Neutrophil (primary cell): ENCODE data around the gene VGF.

Experiments used
- H3K27ac ChIP-seq: fragments of 200-600 bp; sonication (generic); 2 replicates; pipeline ENCODE4 v1.5.1; 2016; ENCODE audit warnings: mild to moderate bottlenecking, moderate library complexity
- H3K27me3 ChIP-seq: fragments of 200-600 bp; sonication (generic); 2 replicates; pipeline ENCODE4 v1.6.0; 2016; ENCODE audit warnings: mild to moderate bottlenecking
- H3K36me3 ChIP-seq: fragments of 200-600 bp; sonication (generic); 2 replicates; pipeline ENCODE4 v1.5.1; 2017
- H3K4me1 ChIP-seq, 2 experiments: fragments of 200-600 bp in 1 of 2; sonication (generic) in 1 of 2; 1 replicate in 1 of 2; 2 replicates in 1 of 2; pipeline versions ENCODE4 v1.5.1 to v1.6.1; 2013 to 2016; ENCODE audit warnings: low read depth in 1 of 2, low read length in 1 of 2, mild to moderate bottlenecking in 1 of 2, moderate library complexity in 1 of 2; ENCODE audit not compliant: control insufficient read depth in 1 of 2, insufficient read depth in 1 of 2
- H3K4me3 ChIP-seq, 2 experiments: fragments of 200-600 bp in 1 of 2; sonication (generic) in 1 of 2; 1 replicate in 1 of 2; 2 replicates in 1 of 2; pipeline ENCODE4 v1.5.1; 2013 to 2016; ENCODE audit warnings: low read depth in 1 of 2, low read length in 1 of 2, mild to moderate bottlenecking in 1 of 2, moderate library complexity in 1 of 2
- H3K9me3 ChIP-seq: fragments of 200-600 bp; sonication (generic); 2 replicates; pipeline ENCODE4 v1.5.1; 2016
- TF ChIP-seq, protein P1 (sequence below): fragments of 200-600 bp; sonication (generic); IDR thresholded peaks from 2 replicates; pipeline ENCODE4 v1.5.1; 2016; ENCODE audit warnings: antibody characterized with exemption

Gene VGF

DNA sequence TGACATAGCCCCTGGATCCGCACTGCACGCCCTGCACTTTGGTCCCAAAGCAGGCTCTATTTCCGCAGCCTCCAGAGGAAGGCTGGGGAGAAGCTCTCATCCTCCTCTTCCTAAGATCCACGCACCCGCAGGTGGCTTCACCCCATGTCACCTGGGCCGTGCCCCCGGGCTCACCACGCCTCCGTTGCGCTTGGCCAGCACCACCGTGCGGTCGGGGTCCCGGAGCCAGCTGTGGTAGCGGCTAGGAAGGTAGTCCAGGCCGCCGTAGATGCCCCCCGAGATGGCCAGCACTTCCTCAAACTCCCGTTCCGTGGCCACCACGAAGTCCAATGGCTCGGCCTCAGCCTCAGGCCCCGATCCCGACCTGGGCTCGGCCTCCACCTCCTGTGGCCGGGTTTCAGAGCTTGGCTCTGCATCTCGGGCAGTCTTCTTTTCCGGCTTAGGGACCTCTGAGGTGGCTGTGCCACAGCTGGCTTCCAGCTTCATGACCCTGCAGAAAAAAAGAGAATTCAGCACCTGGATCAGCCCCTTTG, 9.0 kb upstream of the VGF start:
- H3K36me3 ChIP-seq: no peaks in the 10 kb centered on the region
- H3K27ac ChIP-seq: no peak overlapping the region
- no peak overlapping the region for H3K4me3 ChIP-seq
- H3K4me1 ChIP-seq: peaks cover 0 to 11% of the 10 kb centered on the region in 2 experiments
- peaks cover 100% of the 10 kb centered on the region for H3K27me3 ChIP-seq
- no peaks in the 10 kb centered on the region for H3K9me3 ChIP-seq
- TF ChIP-seq, protein P1, sequence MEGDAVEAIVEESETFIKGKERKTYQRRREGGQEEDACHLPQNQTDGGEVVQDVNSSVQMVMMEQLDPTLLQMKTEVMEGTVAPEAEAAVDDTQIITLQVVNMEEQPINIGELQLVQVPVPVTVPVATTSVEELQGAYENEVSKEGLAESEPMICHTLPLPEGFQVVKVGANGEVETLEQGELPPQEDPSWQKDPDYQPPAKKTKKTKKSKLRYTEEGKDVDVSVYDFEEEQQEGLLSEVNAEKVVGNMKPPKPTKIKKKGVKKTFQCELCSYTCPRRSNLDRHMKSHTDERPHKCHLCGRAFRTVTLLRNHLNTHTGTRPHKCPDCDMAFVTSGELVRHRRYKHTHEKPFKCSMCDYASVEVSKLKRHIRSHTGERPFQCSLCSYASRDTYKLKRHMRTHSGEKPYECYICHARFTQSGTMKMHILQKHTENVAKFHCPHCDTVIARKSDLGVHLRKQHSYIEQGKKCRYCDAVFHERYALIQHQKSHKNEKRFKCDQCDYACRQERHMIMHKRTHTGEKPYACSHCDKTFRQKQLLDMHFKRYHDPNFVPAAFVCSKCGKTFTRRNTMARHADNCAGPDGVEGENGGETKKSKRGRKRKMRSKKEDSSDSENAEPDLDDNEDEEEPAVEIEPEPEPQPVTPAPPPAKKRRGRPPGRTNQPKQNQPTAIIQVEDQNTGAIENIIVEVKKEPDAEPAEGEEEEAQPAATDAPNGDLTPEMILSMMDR: no peak

DNA sequence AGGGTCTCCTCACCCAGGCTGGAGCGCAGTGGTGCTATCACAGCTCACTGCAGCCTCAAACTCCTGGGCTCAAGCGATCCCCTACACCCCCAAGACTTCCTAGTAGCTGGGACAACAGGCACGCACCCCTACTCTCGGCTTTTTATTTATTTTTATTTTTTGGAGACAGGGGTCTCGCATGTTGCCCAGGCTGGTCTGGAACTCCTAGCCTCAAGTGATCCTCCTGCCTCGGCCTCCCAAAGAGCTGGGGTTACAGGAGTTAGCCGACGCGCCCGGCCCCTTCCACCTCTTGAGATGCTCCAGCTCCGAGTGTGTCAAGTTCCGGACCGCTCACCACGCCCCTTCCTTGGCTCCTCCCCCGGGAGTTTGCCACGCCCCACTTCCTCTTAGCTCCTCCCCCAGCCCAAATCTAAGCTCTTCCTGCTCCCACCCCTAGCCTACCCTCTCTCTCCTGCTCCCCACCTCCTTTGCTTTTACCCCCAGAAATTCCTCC, 8.4 kb upstream of the VGF start:
- Histone ChIP-seq H3K27me3 (peaks cover 100% of the 10 kb centered on the region), H3K4me1 (peaks cover 0 to 11% of the 10 kb centered on the region in 2 experiments), H3K27ac (no peak overlapping the region), H3K36me3 (no peaks in the 10 kb centered on the region), H3K9me3 (no peaks in the 10 kb centered on the region), H3K4me3 (no peak overlapping the region)
- TF ChIP-seq, protein P1: no peak

DNA sequence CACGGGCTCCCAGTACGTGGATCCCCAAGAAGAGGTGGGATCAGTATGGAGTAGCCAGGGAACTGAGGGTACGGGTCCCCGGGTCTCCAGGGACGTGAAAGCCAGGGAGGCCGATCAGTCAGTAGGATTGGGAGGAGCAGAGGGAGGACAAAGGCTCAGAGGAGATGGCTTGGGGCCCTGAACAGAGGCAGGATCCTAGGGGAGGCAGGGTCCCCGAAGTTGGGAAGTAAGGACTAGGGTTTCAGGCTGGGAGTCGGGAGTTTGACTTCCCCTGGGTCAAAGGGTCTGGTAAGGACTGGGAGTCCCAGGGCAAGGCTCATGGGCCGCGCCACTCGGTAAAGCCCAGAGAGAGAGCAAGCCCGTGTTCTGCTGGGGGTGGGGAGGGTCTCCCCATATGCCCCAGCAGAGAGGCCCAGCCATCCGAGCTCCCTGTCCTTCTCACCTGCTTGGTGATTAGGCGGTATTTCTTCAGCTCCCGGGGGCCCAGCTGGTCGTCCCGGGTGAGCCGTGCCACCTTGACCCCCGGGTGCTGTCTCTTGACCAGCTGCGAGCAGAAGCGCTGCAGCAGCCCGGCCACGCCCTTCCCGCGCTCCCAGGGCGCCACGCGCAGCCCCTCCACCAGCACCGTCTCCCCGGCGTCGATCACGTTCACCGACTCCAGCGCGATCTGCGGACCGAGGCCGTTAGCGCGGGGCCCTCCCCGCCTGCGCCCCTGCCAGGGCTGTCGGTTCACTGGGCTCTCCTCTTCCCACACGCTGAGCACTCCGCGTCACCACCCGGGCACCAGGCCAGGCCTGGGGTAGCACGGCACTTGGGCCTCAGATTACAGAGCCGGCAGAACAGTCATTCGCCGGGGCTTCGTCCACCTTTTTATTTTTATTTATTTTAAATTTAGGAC, 7.7 kb upstream of the VGF start:
- H3K36me3 ChIP-seq: no peaks in the 10 kb centered on the region
- no peaks in the 10 kb centered on the region for H3K9me3 ChIP-seq
- peaks cover 0 to 11% of the 10 kb centered on the region in 2 experiments for H3K4me1 ChIP-seq
- TF ChIP-seq, protein P1: no peak
- no peak overlapping the region for H3K27ac ChIP-seq
- peaks cover 100% of the 10 kb centered on the region for H3K27me3 ChIP-seq
- H3K4me3 ChIP-seq: no peak overlapping the region

DNA sequence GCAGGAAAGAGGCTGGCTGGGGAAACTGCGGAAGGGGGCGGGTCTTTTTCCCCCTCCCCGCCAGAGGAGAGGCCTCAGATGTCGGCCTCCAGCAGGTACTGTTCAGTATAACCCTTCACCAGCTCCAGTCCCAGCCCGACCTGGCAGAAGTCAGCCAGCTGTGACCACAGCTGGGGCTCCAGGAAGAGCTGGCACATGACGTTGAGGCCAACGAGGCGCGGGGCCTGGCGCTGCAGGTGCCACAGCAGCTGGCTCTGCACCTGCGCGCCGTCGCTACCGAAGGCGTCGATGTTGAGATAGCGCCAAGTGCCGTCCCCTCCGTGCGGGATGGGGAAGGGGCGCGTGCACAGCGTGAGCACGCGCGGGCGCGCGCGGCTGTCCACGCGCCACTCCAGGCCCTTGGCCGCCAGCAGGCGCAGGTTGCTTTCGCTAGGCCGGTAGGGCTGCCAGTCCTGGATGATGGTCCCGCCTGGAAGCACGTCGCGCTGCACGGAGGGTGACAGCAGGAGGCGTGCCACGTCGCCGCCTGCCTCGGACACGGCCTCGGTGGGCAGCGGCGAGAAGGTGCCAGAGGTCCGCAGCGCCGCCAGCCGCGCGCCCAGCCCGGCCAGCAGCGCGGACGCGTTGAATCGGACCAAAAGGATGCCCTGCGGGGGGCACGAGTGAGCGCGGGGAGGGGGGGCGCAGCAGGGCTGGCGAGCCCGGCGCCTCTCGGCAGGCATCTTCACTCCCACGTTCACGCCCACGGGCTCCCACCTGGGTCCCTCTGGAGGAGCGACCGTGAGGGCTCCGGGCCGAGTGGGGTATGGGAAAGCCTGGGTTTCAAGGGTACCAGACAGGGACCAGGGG, 6.9 kb upstream of the VGF start:
- Histone ChIP-seq H3K9me3 (no peaks in the 10 kb centered on the region), H3K4me1 (peaks cover 0 to 11% of the 10 kb centered on the region in 2 experiments), H3K27ac (no peak overlapping the region), H3K27me3 (peaks cover 100% of the 10 kb centered on the region), H3K4me3 (no peak overlapping the region), H3K36me3 (no peaks in the 10 kb centered on the region)
- TF ChIP-seq, protein P1: no peak

DNA sequence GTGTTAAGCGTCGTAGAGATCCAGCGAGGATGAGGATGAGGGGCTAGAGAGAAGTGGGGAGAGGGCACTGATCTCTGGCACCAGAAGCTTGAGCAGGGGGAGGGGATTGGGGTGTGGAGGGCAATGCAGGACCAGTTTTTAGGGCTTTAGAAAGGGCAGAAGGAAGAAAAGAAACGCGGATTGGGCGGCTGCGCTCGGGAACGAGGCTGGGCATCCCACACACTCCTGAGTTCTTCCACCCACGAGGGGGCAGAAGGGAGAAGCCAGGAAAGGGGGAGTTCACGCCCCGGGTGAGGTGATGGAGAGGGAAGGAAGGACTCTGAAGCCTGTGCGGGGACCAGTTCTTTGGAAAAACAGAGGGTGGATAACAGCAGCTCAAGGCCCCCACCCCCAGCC, 6.1 kb upstream of the VGF start:
- peaks cover 0 to 11% of the 10 kb centered on the region in 2 experiments for H3K4me1 ChIP-seq
- H3K36me3 ChIP-seq: no peaks in the 10 kb centered on the region
- H3K27me3 ChIP-seq: peaks cover 100% of the 10 kb centered on the region
- H3K9me3 ChIP-seq: no peaks in the 10 kb centered on the region
- no peak overlapping the region for H3K27ac ChIP-seq
- TF ChIP-seq, protein P1: no peak
- no peak overlapping the region for H3K4me3 ChIP-seq
